Measurements from ENCODE around the gene CLDND2.

CLDND2 gene

DNA sequence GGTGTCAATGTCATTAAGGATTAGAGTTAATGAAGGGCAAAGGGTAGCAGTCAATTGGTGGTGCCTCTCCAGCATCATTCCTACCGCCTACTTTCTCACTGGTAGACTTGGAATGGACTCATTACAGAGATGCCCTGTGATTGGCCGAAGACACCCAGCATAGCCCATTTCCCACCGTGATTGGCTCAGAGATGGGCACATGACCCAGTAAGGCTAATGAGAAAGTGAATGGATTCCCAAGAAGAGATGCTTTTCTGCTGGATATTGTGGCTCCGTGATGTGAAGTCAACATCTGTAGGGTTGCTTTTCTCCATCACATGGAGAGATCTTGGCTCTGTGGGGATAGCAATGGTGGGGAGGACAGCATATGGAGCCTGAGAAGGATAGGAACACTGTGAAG is 38.4 kb downstream of the CLDND2 start:
- DNase-seq (ENCODE audit: low read depth), result no peak

DNA sequence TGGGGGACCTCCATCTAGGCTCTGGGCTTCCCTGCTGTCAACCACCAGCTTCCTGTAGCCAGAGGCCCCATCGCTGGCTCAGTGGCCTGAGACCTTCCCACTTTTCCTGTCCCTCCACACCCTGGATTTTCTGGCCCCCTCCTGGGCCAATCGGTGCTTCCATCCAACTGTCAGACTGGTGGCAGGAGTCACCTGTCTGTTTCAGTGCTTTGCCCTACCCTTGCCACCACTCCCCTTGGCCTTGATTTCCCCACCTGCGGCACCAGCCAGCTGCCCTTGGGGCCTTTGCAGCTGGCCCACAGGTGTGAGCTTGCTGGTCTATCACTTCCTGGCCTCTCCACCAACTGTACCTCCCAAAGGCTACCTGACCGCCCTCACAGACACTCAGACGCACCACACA is 39.4 kb downstream of the CLDND2 start:
- DNase-seq (ENCODE audit: low read depth), result no peak

DNA sequence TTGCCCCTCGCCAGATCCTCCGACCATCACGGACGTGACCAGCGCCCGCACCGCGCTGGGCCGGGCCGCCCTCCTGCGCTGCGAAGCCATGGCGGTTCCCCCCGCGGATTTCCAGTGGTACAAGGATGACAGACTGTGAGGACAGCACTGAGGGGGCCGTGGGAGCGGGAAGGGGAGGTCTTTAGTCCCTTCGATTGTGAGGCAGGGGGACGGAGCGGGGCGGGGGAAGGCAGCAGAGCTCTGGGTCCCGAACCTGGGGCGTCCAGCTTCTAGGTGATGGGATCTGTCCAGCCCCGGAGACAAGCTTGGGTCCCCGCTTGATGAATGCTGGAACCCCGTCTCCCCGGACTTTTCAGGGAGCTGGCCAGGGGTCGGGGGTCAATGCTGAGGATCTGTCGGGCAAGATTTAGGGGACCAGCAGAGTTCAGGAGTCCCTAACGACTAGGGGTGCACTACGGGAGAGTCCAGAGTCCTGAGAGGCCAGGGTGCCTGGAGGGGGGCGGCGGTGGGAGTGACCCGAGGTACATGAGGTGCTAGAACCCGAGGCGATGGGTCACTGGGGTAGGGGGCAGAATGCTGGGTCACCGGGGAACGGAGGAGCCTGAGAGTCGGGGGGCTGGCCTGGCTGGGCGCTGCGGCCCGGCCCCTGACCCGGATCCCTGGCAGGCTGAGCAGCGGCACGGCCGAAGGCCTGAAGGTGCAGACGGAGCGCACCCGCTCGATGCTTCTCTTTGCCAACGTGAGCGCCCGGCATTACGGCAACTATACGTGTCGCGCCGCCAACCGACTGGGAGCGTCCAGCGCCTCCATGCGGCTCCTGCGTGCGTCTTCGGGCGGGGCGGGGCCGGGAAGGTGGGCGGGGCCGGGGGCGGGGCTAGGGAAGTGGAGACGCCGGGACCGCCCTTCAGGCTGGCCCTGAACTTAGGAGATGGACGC is 41.5 kb downstream of the CLDND2 start:
- DNase-seq (ENCODE audit: low read depth), result no peak

DNA sequence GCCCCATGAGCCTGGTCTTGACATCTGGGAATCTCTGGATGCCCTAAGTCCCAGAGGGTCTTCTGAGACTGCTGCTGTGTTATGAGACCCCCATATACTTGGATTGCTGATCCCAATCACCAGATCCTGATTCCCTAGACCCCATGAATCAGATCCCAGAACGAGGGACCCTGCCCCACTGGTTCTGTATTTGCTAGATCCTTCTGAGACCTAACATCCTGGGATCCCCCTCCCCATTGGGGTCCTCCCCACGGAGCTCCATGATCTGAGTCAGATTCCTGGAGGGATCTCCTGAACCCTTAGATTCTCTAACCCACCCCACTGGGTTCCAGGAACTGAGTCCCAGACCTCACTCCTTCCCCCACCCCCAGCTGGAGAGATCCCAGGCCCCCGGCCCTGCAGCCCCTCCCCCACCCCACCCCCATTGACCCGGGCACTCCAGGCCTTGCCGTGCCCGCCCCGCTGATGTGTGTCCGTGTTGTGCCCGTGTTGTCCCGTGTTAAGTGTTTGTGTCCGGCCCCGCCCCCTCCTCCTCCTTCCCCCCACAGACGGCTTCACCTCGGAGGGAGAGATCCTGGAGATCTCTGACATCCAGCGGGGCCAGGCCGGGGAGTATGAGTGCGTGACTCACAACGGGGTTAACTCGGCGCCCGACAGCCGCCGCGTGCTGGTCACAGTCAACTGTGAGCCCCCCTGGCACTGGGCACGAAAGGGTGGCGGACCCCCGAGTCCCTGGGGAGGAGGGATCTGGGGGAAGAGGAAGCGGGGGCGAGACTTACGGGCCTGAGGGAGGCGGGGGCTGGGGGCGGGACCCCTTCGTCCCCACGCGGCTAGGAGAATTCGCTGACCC is 42.4 kb downstream of the CLDND2 start:
- no peak for DNase-seq (ENCODE audit: low read depth)

DNA sequence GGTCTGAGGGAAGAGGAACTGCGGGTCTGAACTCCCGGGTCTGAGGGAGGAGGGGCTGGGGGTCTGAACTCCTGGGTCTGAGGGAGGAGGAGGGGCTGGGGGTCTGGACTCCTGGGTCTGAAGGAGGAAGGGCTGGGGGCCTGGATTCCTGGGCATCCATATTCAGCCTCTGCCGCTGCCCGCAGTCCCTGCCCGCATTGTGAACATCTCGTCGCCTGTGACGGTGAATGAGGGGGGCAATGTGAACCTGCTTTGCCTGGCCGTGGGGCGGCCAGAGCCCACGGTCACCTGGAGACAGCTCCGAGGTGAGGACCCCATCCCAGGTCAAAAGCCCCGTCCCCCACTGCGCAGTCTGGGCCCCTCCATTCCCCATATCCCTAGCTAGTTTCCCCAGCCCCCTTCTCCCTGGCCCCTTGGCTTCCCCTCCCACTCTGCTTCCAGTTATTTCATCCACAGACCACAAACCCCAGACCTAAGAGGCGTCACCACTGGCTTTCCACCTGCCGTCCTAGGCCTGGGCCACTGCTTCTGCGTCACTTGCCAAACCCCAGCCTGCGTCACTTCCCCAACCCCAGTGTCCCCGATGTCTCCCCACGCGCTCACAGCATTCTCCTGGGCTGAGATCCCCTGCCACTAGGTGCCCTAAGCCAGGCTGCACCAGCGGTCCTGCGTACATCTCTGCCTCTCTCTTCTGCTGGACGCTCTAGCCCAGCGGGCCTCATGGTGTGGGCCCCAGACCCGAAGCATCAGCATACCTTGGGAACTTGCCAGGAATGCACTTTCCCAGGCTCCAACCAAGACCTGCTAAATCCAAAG is 43.4 kb downstream of the CLDND2 start:
- no peak for DNase-seq (ENCODE audit: low read depth)

DNA sequence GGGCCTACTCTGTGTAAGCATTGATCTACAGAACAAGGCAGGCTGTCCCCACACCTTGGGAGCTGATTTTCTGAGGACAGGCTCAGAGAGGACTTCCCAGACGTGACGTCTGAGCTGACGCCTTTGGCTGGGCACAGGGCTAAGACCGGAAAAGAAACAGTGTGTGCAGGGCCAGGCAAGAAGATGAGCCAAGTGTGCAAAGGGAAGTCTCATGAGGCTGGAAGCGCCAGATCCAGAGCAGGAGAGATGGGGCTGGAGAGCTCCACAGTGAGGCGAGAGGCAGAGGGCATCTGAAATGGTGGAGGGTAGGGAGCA is 44.7 kb downstream of the CLDND2 start:
- DNase-seq (ENCODE audit: low read depth), result no peak

DNA sequence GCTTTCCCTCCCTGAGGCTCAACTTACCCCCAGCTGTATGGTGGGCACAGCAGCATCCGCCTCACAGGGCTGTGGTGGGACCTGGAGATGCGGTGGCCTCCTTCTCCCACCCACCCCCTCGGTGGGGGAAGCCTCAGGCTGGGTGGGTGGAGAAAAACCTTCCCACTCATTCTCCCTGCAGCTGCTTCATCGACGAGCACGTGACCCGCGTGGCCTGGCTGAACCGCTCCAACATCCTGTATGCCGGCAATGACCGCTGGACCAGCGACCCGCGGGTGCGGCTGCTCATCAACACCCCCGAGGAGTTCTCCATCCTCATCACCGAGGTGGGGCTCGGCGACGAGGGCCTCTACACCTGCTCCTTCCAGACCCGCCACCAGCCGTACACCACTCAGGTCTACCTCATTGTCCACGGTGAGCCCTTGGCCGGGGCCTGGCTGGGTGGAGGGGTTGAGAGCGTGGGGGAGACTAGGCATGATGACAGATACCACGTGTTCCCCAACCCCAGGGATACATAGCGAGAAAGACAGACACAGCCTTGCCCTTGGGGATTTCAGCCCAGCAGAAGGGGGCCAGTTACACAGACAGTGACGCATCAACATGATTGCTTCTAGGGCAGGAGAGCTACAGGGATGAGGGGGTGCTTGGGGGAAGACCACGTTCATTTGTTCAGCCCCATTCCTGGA is 45.2 kb downstream of the CLDND2 start:
- DNase-seq (ENCODE audit: low read depth), result no peak

DNA sequence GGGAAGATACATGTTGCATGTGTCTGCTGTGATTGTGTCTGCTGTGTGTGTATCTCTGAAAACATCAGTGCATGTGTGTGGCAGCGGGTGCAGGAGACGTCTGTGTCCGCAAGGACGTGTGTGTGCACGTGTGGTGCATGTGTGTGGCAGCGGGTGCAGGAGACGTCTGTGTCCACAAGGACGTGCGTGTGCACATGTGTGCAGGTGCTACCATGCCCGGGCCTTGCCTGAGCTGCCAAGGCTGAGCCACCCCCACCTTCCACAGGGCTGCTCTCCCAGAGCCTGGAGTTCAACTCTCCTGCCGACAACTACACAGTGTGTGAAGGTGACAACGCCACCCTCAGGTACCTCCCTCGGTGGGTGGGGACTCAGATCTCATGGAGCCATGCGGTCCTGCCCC is 47.0 kb downstream of the CLDND2 start:
- DNase-seq (ENCODE audit: low read depth), result no peak

DNA sequence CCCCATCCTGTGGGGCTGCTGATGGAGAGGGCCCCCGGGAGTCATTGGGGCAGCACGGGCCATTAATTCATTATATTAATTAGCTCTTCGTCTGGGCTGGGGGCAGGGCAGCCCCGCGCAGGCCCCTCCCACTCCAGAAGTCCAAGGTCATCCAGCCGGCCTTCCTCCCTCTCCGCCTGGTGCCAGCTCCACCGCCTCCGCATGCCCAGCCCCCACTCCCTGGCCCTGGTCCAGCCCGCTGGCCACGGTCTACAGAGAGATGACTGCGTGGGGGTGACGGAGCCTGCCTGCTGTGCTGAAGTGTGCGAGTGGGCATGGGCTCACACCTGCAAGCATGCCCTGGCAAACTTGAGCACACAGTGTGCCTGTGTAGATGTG is 48.5 kb downstream of the CLDND2 start:
- no peak for DNase-seq (ENCODE audit: low read depth)

DNA sequence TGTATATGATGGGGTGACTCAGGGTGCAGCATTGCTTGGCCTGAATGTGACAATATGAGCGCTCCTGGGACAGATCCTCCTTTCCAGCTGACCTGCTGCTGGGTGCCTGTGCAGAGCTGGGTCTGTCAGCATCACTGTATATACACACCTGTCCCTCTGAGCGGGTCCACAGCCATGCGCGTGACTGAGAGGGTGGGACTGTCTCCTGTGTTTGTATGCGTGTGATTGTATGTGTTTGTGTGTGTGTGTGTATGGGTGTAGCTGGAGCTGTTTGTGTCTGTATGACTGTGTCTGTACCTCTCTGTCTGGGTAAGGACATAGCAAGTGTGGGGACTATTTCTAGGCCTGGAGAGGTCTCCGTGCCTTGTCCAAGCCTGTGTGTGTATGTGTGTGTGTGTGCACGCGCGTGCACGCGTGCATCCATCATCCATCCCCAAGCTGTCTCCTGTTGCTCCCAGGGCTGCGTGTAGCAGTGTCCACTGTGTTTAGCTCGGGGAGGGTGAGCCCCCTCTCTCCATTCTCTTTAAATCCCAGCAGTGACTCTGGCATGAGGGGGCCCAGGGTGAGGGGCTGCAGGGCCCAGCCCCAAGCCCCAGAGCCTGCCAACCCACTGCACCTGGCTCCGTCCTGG is 49.0 kb downstream of the CLDND2 start:
- no peak for DNase-seq (ENCODE audit: low read depth)

DNA sequence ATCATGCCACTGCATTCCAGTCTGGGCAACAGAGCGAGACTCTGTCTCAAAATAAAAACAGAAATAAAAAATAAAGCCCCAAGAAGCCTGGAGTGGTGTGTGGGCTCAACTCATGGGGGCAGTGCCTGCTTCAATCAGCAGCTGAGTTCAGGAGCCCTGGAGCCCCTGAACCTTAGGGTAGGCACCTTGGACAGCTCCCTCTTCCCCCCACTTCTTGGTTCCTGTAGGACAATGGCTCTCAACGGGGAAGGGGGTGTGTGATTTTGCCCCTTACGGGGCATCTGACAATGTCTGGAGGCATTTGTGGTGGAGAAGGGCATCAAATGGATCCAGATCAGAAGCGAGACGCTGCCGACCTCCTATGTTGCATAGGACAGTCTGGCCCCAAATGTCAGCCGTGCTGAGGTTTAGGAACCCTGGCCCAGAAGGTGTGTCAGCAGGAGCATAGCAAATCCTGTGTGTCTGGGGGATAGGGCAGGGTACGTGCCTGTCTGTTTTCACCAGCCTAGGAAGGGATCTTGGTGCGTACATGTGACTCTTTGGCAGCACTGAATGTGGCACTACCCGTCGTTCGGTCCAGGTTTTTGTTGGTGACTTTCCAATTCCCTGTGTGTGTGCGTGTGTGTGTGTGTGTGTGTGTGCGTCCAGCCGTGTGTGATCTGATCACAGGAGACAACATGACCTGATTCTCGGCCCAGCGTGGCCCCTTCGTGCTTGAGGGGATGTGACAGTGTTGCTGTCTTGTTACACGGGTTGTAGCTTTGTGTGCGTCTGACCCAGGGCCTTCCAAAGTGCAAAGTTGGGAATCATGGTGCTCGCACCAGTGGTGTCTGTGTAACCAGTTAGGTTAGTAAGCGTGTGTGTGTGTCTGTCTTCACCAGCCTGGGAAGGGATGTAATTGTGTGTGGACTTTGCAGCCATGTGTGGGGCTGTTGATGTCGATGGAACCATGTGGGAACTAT is 49.8 kb downstream of the CLDND2 start:
- no peak for DNase-seq (ENCODE audit: low read depth)

DNA sequence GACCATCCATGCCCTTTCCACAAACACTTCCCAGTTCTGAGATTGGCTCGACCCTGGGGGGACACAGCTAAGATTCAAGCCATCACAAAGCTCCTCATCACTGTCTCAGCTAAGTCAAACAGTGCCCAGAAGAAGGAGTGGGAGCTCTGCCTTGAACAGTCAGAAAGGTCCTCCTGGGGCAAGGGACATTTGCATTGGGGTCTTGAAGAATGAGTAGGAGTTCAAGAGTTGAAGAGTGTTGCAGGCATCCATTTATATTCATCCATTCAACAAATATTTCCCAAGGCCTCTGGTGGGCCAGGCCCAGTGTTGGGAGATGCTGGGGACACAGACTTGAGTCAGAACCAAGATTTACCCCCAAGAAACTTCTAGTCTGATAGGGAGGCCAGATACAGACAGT is 50.8 kb downstream of the CLDND2 start:
- DNase-seq (ENCODE audit: low read depth), result no peak

DNA sequence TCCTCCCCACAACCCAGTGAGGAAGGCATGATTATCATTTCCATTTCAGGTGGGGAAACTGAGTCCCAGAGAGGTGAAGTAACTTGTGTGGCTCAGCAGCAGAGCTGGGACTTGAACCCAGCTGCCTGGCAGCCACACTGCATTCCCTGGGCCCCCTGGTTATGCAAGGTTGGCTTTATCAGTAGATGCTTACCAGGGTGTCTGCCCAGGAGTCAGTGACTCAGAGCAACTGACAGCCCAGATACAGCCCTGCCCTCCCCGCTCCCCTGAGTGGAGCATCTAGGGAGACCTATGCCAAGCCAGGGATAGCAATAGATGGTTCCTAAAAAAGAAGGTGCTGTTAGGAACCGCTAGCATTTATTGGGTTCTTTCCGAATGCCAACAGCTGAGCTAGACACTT is 51.4 kb downstream of the CLDND2 start:
- no peak for DNase-seq (ENCODE audit: low read depth)

Data from activated gamma-delta T cell treated with anti-CD3 and anti-CD28 coated beads, Interleukin-2, amount 50 U/mL, for 16 hours (primary cell).